ENCODE data around the gene SREK1IP1. TPM values are rescaled to one million over a fixed set of nuclear protein-coding genes. Genes with fewer than 3 reads are reported as not detected.

Gene SREK1IP1
- total RNA-seq, result 8.3 and 12.6 TPM in 2 replicates

DNA sequence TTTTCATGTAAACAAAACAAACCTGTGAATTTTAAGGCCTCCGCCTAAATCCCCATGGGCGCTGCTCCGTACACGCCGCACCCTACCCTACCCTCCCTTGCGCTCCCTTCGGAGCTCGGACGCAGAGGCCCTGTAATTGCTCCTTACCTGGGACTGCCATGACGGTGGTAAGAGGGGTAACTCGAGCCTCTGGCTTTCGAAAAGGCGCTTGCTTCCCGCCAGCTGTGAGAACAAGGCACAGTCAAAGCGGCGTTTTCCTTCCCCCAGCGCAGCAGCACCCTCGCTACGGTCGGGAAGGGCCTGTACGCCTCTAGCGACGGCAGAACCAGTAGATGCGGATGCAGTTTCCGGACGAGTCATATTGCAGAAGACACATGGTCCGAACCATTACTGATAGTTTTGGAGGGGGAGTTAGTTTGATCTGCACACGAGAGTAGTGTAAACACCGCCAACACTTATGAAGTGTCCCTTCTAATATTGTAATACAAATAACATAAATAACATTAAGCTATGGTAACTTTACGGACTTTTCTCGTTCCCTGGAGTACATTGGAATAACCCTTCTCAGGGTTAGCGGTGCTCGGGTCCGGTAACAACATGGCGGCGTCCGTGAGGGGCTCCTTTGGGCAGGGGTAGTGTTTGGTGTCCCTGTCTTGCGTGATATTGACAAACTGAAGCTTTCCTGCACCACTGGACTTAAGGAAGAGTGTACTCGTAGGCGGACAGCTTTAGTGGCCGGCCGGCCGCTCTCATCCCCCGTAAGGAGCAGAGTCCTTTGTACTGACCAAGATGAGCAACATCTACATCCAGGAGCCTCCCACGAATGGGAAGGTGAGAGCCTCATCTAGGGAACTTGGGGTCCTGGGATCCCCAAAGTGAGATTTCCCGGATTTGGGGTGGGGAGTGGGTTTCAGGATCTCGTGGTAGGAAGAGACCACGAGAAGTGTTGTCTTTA lies at the start of gene SREK1IP1, which contains the start of gene CWC27:
TSS of gene SREK1IP1 (minus strand) at position 334 of the 955 bp plus-strand sequence. CDS start at position 160, 174 bp downstream.
TSS of gene CWC27 (plus strand) at position 573 of the 955 bp plus-strand sequence. CDS start at position 790, 217 bp downstream.

GRCh38 chr5:64690417-64691151 lies 77.9 kb downstream of the SREK1IP1 start, which contains the start of gene SHISAL2B:
SHISAL2B (plus strand) TSS chr5:64690503; CDS start chr5:64690624, 121 bp downstream.

Other genes with a start within 250 kb of the SREK1IP1 start
- not detected in 2 replicates for gene SHISAL2B, start 78.2 kb downstream of the SREK1IP1 start, total RNA-seq
- 10.7 and 17.2 TPM in 2 replicates for gene CWC27, start 239 bp upstream of the SREK1IP1 start, total RNA-seq

All from placental pericyte (primary cell).